ENCODE data around the gene BACH1.
A peak's percentile ranks its signal among the peaks of the same experiment; 100 is the strongest.

The BACH1 gene

GRCh38 chr21:29302359-29302875 lies 3.7 kb downstream of the BACH1 start:
- TF ChIP-seq CTCF (conservative IDR thresholded peaks at IDR 0.05) = no peak
- peak overlapping the region; percentile 89 for H3K27ac ChIP-seq

- peak overlapping the region; percentile 89 for H3K27ac ChIP-seq
- TF ChIP-seq CTCF (conservative IDR thresholded peaks at IDR 0.05) = no peak
Observed at GRCh38 chr21:29303288-29303687, 4.6 kb downstream of the BACH1 start.

GRCh38 chr21:29304597-29304996 lies 5.9 kb downstream of the BACH1 start:
- no peak for TF ChIP-seq CTCF (conservative IDR thresholded peaks at IDR 0.05)
- H3K27ac ChIP-seq = peak overlapping the region; percentile 89

GRCh38 chr21:29305068-29305467 lies 6.3 kb downstream of the BACH1 start:
- H3K27ac ChIP-seq = peak overlapping the region; percentile 89
- TF ChIP-seq CTCF (conservative IDR thresholded peaks at IDR 0.05) = no peak

GRCh38 chr21:29305561-29305960 lies 6.8 kb downstream of the BACH1 start:
- peak overlapping the region; percentile 89 for H3K27ac ChIP-seq
- TF ChIP-seq CTCF (conservative IDR thresholded peaks at IDR 0.05) = no peak

GRCh38 chr21:29306920-29307319 lies 8.2 kb downstream of the BACH1 start:
- no peak for TF ChIP-seq CTCF (conservative IDR thresholded peaks at IDR 0.05)

GRCh38 chr21:29307718-29308455 lies 9.2 kb downstream of the BACH1 start:
- H3K27ac ChIP-seq = no peak overlapping the region; the same call in 1 of the 2 replicates
- no peak for TF ChIP-seq CTCF (conservative IDR thresholded peaks at IDR 0.05)

More at GRCh38 chr21:29306920-29307319, 8.2 kb downstream of the BACH1 start:
- no peak overlapping the region; the same call in 1 of the 2 replicates for H3K27ac ChIP-seq

Measured in VCaP (cell line).